OCI-LY3 (cell line): Measurements from ENCODE around the gene ADAMTS19.

Experiments
- H2AFZ ChIP-seq: fragments of 200-600, 300-600 bp; shearing (Covaris generic); 2 replicates; pipeline ENCODE4 v1.6.0; 2014; ENCODE audit warnings: antibody characterized with exemption, low read depth, low read length
- H3K27ac ChIP-seq: fragments of 200-600, 300-600 bp; sonication (generic); 2 replicates; pipeline ENCODE4 v1.5.1; 2014; ENCODE audit warnings: mild to moderate bottlenecking, low read length, moderate library complexity, mixed read lengths
- H3K27me3 ChIP-seq: fragments of 200-600, 300-600 bp; sonication (generic); 2 replicates; pipeline ENCODE4 v1.6.1; 2014; ENCODE audit warnings: low read depth, low read length, mixed read lengths
- H3K36me3 ChIP-seq: fragments of 200-600, 300-600 bp; sonication (generic); replicated peaks from 2 replicates; pipeline ENCODE3; 2014; ENCODE audit warnings: low read depth, low read length, mixed read lengths
- H3K4me1 ChIP-seq: fragments of 300-600, 200-600 bp; sonication (generic); 2 replicates; pipeline ENCODE4 v1.6.1; 2014; ENCODE audit warnings: low read length, mixed read lengths
- H3K4me2 ChIP-seq: fragments of 200-600, 300-600 bp; sonication (generic); 2 replicates; pipeline ENCODE4 v1.6.1; 2014; ENCODE audit warnings: low read length, mixed read lengths
- H3K4me3 ChIP-seq: fragments of 300-600, 200-600 bp; sonication (generic); 2 replicates; pipeline ENCODE4 v1.5.1; 2014; ENCODE audit warnings: antibody characterized with exemption, mild to moderate bottlenecking, low read length, moderate library complexity
- H3K79me2 ChIP-seq: fragments of 300-600, 200-600 bp; shearing (Covaris generic); 2 replicates; pipeline ENCODE4 v1.6.1; 2014; ENCODE audit warnings: mild to moderate bottlenecking, low read length, mixed read lengths
- H3K9ac ChIP-seq: fragments of 300-600, 200-600 bp; shearing (Covaris generic); 2 replicates; pipeline ENCODE4 v1.6.0; 2014; ENCODE audit warnings: mild to moderate bottlenecking, low read length, moderate library complexity
- H3K9me3 ChIP-seq: fragments of 200-600, 300-600 bp; shearing (Covaris generic); 2 replicates; pipeline ENCODE4 v1.6.1; 2014; ENCODE audit warnings: low read length, mixed read lengths; ENCODE audit not compliant: insufficient read depth
- H4K20me1 ChIP-seq: fragments of 200-600, 300-600 bp; sonication (generic); 2 replicates; pipeline ENCODE4 v1.6.1; 2016; ENCODE audit warnings: low read length, mixed read lengths; ENCODE audit not compliant: insufficient read depth
- CTCF ChIP-seq: fragments of 200-600, 300-600 bp; sonication (generic); IDR thresholded peaks from 2 replicates; pipeline ENCODE4 v1.5.1; 2014; ENCODE audit warnings: antibody characterized with exemption, low read length, low read depth
- EZH2phosphoT487 ChIP-seq: fragments of 200-600 bp; shearing (Covaris generic); IDR thresholded peaks from 2 replicates; pipeline ENCODE4 v1.6.1; 2018; ENCODE audit warnings: antibody characterized with exemption, mixed run types, low read depth

The ADAMTS19 gene

GRCh38 chr5:129770024-129770820, 310.1 kb downstream of the ADAMTS19 start:
- Histone ChIP-seq H3K4me2 (no peak overlapping the region), H3K36me3 (no peaks in the 10 kb centered on the region), H3K27me3 (no peaks in the 10 kb centered on the region), H3K9ac (no peak overlapping the region), H3K79me2 (no peaks in the 10 kb centered on the region), H3K4me1 (peaks cover 13% of the 10 kb centered on the region; the same call in 1 of the 2 replicates), H3K4me3 (no peak overlapping the region), H4K20me1 (no peaks in the 10 kb centered on the region), H3K27ac (no peak overlapping the region), H3K9me3 (no peaks in the 10 kb centered on the region), H2AFZ (no peak overlapping the region)
- no peak for TF ChIP-seq CTCF
- no peak for TF ChIP-seq EZH2phosphoT487

- H3K27ac ChIP-seq, result no peak overlapping the region
- TF ChIP-seq EZH2phosphoT487 (no peak), CTCF (peak; percentile 74)
- no peaks in the 10 kb centered on the region for H4K20me1 ChIP-seq
- H3K4me2 ChIP-seq, result peak overlapping the region; percentile 62
- no peaks in the 10 kb centered on the region for H3K79me2 ChIP-seq
- H3K4me1 ChIP-seq, result peaks cover 13% of the 10 kb centered on the region; the same call in 1 of the 2 replicates
- peak overlapping the region; percentile 55 for H3K4me3 ChIP-seq
- no peaks in the 10 kb centered on the region for H3K27me3 ChIP-seq
- H2AFZ ChIP-seq, result peak overlapping the region; percentile 95
- 0 out of 2 replicates have a peak overlapping the region, but pooled peaks have one; percentile 16 for H3K9ac ChIP-seq
- no peaks in the 10 kb centered on the region for H3K36me3 ChIP-seq
- no peaks in the 10 kb centered on the region for H3K9me3 ChIP-seq
Measured at GRCh38 chr5:129771058-129771838, 311.1 kb downstream of the ADAMTS19 start.

GRCh38 chr5:129773376-129773775, 313.3 kb downstream of the ADAMTS19 start:
- Histone ChIP-seq H3K79me2 (no peaks in the 10 kb centered on the region), H3K4me2 (no peak overlapping the region), H3K9ac (no peak overlapping the region), H4K20me1 (no peaks in the 10 kb centered on the region), H2AFZ (no peak overlapping the region), H3K36me3 (no peaks in the 10 kb centered on the region), H3K27me3 (no peaks in the 10 kb centered on the region), H3K4me3 (no peak overlapping the region), H3K4me1 (peaks cover 9% of the 10 kb centered on the region; the same call in 1 of the 2 replicates), H3K27ac (no peak overlapping the region), H3K9me3 (no peaks in the 10 kb centered on the region)
- TF ChIP-seq EZH2phosphoT487, result no peak

GRCh38 chr5:129781594-129781993, 321.5 kb downstream of the ADAMTS19 start:
- Histone ChIP-seq H3K9me3 (no peaks in the 10 kb centered on the region), H4K20me1 (no peaks in the 10 kb centered on the region), H3K27ac (no peak overlapping the region), H3K27me3 (no peaks in the 10 kb centered on the region), H3K36me3 (no peaks in the 10 kb centered on the region), H3K4me3 (no peak overlapping the region), H3K4me1 (no peaks in the 10 kb centered on the region), H2AFZ (no peak overlapping the region), H3K9ac (no peak overlapping the region), H3K4me2 (no peak overlapping the region), H3K79me2 (no peaks in the 10 kb centered on the region)
- TF ChIP-seq EZH2phosphoT487, result no peak
- TF ChIP-seq CTCF, result no peak
